Measurements from ENCODE around the gene TNNT2.

- no peak for TF ChIP-seq EZH2 (IDR thresholded peaks at IDR 0.05; ENCODE audit: low read depth)
- TF ChIP-seq, protein P1, sequence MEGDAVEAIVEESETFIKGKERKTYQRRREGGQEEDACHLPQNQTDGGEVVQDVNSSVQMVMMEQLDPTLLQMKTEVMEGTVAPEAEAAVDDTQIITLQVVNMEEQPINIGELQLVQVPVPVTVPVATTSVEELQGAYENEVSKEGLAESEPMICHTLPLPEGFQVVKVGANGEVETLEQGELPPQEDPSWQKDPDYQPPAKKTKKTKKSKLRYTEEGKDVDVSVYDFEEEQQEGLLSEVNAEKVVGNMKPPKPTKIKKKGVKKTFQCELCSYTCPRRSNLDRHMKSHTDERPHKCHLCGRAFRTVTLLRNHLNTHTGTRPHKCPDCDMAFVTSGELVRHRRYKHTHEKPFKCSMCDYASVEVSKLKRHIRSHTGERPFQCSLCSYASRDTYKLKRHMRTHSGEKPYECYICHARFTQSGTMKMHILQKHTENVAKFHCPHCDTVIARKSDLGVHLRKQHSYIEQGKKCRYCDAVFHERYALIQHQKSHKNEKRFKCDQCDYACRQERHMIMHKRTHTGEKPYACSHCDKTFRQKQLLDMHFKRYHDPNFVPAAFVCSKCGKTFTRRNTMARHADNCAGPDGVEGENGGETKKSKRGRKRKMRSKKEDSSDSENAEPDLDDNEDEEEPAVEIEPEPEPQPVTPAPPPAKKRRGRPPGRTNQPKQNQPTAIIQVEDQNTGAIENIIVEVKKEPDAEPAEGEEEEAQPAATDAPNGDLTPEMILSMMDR (conservative IDR thresholded peaks at IDR 0.05): no peak
These were observed 44.5 kb upstream of the TNNT2 start for GRCh38 chr1:201422026-201422425.

Data from PC-9 (cell line).